Measurements from ENCODE around the gene ASB1. TPM values are rescaled to one million over a fixed set of nuclear protein-coding genes. Genes with fewer than 3 reads are reported as not detected.

ASB1 gene
- total RNA-seq, 3 donors from 2014 or later: 11.2 to 18.7 (median 18.4) TPM

GRCh38 chr2:238484522-238485452 is 58.1 kb downstream of the ASB1 start:
- Histone ChIP-seq H3K27me3 (no peaks in the 10 kb centered on the region), H3K36me3 (no peaks in the 10 kb centered on the region), H3K9me3 (peaks cover 10 to 12% of the 10 kb centered on the region in 2 donors), H3K27ac (no peak overlapping the region), H3K4me1 (no peaks in the 10 kb centered on the region), H3K4me3 (no peak overlapping the region)
- intact Hi-C loops (cut with DNase I; ENCODE audit: low total_unique reads): no loop called here
- TF ChIP-seq, protein P1, sequence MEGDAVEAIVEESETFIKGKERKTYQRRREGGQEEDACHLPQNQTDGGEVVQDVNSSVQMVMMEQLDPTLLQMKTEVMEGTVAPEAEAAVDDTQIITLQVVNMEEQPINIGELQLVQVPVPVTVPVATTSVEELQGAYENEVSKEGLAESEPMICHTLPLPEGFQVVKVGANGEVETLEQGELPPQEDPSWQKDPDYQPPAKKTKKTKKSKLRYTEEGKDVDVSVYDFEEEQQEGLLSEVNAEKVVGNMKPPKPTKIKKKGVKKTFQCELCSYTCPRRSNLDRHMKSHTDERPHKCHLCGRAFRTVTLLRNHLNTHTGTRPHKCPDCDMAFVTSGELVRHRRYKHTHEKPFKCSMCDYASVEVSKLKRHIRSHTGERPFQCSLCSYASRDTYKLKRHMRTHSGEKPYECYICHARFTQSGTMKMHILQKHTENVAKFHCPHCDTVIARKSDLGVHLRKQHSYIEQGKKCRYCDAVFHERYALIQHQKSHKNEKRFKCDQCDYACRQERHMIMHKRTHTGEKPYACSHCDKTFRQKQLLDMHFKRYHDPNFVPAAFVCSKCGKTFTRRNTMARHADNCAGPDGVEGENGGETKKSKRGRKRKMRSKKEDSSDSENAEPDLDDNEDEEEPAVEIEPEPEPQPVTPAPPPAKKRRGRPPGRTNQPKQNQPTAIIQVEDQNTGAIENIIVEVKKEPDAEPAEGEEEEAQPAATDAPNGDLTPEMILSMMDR (IDR thresholded peaks at IDR 0.05): no peak
- no peak for TF ChIP-seq POLR2AphosphoS5 (IDR thresholded peaks at IDR 0.05)
- TF ChIP-seq POLR2A (IDR thresholded peaks at IDR 0.05): no peak
- no peak for DNase-seq (ENCODE audit: low spot score in 2 of 2)

GRCh38 chr2:238486123-238486848 is 59.6 kb downstream of the ASB1 start:
- intact Hi-C loops (cut with DNase I; ENCODE audit: low total_unique reads): no loop called here
- Histone ChIP-seq H3K27ac (no peak overlapping the region), H3K4me1 (no peaks in the 10 kb centered on the region), H3K9me3 (no peaks in the 10 kb centered on the region), H3K36me3 (no peaks in the 10 kb centered on the region), H3K27me3 (no peaks in the 10 kb centered on the region), H3K4me3 (no peak overlapping the region)
- TF ChIP-seq POLR2A (IDR thresholded peaks at IDR 0.05): no peak
- no peak for DNase-seq (ENCODE audit: low spot score in 2 of 2)

- H3K4me3 ChIP-seq: no peak overlapping the region
- no peaks in the 10 kb centered on the region for H3K9me3 ChIP-seq
- TF ChIP-seq, protein P1 (IDR thresholded peaks at IDR 0.05): no peak
- no peak for TF ChIP-seq POLR2A (IDR thresholded peaks at IDR 0.05)
- no peak for TF ChIP-seq POLR2AphosphoS5 (IDR thresholded peaks at IDR 0.05)
- H3K4me1 ChIP-seq: no peaks in the 10 kb centered on the region
- H3K27ac ChIP-seq: no peak overlapping the region
- no peak for DNase-seq (ENCODE audit: low spot score in 2 of 2)
- H3K27me3 ChIP-seq: no peaks in the 10 kb centered on the region
- intact Hi-C loops (cut with DNase I; ENCODE audit: low total_unique reads): no loop called here
- no peaks in the 10 kb centered on the region for H3K36me3 ChIP-seq
Observed at GRCh38 chr2:238487134-238487533, 60.4 kb downstream of the ASB1 start.

DNA sequence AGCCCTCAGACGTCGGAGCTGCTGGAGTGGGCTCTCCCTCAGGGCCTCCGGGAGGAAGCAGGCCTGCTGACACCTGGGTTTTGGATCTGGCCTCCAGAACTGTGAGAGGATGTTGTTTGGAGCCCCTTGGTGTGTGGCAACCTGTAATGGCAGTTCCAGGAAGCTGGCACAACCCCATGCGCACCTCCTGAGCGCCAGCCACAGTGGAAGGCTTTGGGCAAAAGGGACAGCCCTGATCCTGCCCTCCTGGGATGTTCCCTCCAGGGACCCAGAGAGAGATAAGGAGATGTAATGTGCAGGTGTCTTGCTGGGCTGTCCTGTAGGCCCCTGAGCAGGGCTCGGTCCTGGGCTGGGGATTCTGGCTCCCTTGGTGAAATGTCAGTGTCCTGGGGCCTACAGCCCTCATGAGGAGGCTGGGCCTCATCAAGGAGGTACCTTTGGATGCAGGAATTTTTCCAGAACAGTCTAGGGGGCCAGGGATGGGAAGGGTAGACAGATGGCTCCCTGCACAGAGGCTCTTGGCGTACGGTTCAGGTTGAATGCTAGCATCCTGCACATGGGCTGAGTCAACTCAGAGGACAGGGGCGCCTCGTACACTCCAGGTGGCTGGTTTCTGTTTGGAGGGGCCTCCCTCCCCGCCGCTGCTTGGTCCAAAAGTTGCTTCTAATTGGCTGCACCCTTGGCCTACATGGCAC is 61.1 kb downstream of the ASB1 start:
- Histone ChIP-seq H3K4me1 (no peaks in the 10 kb centered on the region), H3K36me3 (no peaks in the 10 kb centered on the region), H3K27ac (no peak overlapping the region), H3K27me3 (no peaks in the 10 kb centered on the region), H3K9me3 (no peaks in the 10 kb centered on the region), H3K4me3 (no peak overlapping the region)
- TF ChIP-seq POLR2AphosphoS5 (IDR thresholded peaks at IDR 0.05) (no peak), POLR2A (IDR thresholded peaks at IDR 0.05) (no peak)
- TF ChIP-seq, protein P1 (IDR thresholded peaks at IDR 0.05): no peak
- DNase-seq (ENCODE audit: low spot score in 2 of 2): no peak
- intact Hi-C loops (cut with DNase I; ENCODE audit: low total_unique reads): no loop called here

DNA sequence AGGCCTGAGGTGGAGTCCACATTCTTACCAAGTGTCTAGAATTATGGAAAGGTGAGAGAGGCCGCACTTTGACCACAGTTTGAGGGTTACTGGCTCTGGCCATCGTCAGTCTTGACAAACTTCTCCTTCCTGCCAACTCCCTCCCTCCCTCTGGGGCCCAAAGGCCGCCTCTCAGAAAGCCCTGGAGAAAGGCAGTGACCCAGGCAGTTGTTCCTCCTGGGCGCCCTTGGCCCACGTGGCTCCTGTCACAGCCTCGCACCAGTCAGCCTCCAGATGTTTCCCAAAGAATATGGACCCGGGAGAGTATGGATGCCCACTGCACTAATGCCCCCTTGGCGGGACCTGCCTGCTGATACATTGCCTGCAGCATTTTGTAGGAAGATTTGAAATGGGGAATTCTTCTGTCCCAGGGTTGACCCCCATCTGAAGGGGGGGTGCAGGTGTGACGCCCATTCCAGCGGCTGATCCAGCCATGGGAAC is 61.7 kb downstream of the ASB1 start:
- DNase-seq (ENCODE audit: low spot score in 2 of 2): no peak
- Histone ChIP-seq H3K4me1 (no peaks in the 10 kb centered on the region), H3K4me3 (no peak overlapping the region), H3K9me3 (no peaks in the 10 kb centered on the region), H3K36me3 (no peaks in the 10 kb centered on the region), H3K27me3 (no peaks in the 10 kb centered on the region), H3K27ac (no peak overlapping the region)
- TF ChIP-seq POLR2AphosphoS5 (IDR thresholded peaks at IDR 0.05): no peak
- TF ChIP-seq, protein P1 (IDR thresholded peaks at IDR 0.05): no peak
- TF ChIP-seq POLR2A (IDR thresholded peaks at IDR 0.05): no peak
- intact Hi-C loops (cut with DNase I; ENCODE audit: low total_unique reads): no loop called here
